ENCODE measurements around the gene CASK.
"Not testable (repeated sequence)": the region's sequence is repeated elsewhere in the genome, so short reads cannot be mapped to it uniquely, and the experiment has no call there.

The CASK gene

DNA sequence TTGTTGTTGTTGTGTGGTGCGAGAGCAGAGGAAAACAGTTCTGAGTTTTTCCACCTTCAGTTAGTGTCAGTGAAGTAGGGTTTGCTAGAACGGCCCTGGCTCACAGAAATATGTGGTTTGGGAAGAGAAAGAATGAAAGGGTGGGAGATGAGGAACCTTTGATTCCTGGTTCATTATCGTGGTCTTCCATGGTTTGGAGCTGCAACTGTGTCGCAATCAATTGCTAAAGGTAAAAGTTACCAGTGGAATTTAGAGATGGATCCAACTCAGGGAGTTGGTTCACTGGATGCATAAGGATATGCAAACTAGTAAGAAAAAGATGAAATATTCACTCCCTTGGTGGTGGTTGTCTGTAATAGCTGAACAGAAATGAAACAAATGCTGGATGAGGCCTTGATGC lies 270.2 kb downstream of the CASK start:
- DNase-seq (ENCODE audit: low read depth in 2 of 2, low spot score in 1 of 2), result no peak

DNA sequence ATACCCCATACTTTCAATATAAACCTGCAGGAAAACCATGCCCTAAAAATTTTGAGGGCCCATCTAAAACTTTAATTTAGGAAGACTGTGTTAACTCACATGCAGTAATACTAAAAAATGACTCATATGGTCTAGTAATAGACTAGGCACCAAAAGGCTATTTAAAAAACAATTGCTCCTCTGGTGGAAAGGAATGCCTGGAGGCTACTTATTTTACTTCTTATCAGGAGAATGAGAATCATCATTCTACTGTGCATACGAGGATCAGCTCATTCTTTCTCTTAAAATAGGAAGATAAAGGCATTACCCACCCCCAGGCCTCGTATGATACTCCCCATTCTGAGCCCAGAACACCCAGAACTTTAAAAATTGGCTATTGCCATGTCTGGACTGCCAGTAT lies 277.2 kb downstream of the CASK start:
- DNase-seq (ENCODE audit: low read depth in 2 of 2, low spot score in 1 of 2), result not testable (repeated sequence)

DNA sequence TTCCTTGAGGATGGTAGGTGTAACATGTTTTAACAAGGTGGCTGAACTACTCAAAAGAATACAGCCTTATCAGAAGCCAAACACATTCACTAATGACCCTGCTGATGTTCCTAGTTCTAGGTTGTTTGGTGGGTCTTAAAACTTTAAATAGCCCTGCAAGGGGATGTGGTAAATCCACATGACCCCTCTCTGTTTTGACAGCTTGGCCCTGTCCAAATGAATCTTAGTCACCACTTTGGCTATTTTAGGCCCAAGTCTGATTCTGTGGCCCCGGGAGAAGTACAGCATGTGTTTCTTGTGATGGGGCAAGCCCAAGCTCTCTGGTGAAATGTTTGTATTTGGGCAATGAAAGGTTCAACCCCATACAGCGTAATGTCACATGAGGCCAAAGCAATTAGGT lies 289.1 kb downstream of the CASK start:
- no peak for DNase-seq (ENCODE audit: low read depth in 2 of 2, low spot score in 1 of 2)

DNA sequence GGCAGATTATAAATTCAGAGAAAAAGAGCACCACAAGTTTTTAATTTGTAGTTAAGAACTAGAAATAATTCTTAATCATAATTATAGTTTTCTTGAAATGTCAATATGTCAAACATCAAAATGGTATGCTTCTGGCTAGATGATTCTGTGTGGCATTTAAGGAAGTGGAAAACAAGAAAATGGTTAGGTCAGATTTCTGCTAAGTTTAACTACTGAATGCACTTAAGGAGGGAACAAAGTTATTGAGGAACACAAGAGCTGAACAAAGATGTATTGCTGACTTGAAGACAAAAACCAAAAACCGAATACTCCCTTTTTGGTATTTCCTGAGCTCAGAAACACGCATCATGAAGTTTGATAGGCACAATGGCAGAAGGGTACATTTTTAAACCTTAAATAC lies 293.3 kb downstream of the CASK start:
- DNase-seq (ENCODE audit: low read depth in 2 of 2, low spot score in 1 of 2), result no peak

DNA sequence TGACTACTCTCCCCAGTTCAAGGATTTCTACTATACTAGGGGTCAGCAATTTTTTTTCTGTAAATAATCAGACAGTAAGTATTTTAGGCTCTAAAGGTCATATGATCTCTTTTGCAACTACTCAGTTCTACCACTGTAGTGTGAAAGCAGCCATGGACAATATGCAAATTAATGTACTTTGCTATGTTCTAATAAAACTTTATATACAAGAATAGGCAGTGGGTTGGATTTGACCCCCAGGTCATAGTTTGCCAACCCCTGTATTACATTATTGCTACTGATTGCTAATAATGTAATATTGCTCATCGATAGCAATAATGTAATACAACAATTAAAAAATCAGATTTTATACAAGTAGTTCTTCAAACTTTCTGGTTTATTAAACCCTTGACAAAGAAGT lies 293.8 kb downstream of the CASK start:
- DNase-seq (ENCODE audit: low read depth in 2 of 2, low spot score in 1 of 2), result no peak

DNA sequence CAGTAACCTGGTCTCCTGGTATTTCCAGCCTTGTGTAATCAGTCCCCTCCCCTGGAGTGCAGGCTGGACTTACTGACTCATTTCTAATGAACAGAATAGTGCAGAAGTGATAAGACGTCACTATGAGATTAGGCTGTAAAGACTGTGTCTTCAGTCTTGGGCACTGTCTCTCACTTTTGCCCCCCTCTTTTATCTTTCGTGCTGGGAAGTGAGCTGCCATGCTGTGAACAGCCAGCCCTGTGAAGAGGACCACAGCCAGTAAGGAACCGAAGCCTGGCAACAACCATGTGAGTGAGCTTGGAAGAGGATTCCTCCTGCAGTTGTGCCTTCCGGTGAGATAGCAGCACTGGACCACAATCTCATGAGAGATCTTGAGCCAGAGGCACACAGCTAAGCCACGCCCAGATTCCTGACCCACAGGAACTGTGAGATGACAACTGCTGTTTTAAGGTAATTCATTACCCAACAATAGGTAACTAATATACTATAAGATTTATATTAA lies 302.1 kb downstream of the CASK start:
- DNase-seq (ENCODE audit: low read depth in 2 of 2, low spot score in 1 of 2), result no peak

DNA sequence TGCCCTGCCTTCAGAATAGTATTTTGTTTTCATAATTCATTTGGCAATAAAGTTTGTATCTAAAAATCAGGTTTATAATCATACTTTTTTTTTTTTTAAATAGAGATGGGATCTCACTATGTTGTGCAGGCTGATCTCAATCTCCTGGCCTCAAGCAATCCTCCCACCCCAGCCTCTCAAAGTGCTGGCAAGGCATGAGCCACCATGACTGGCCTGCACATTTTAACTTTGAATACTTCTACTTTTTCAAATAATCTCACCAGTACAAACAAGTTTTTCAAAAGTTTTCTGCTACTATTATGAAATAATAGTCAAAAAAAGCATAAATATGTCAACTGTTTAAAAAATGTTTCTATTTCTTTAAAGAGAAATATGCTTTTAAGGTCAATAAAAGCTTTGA lies 304.1 kb downstream of the CASK start:
- DNase-seq (ENCODE audit: low read depth in 2 of 2, low spot score in 1 of 2), result no peak

DNA sequence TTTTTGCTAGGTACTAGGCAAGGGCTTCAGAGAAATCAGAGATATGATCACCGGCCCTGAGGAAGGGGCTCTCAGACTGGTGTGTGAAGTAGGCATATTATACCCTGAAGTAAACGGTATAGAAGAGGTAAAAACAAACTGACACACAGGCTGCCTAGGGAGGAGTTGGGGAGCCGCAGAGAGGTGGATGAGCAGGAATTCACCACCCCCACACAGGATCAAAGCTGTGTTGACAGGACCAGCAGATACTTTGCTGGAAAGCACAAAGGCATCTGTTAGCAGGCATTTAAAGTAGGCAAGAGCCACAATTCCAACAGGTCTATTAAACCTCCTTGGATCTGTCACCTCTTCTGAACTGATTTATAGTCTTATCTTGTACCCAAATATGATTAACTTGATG lies 306.4 kb downstream of the CASK start:
- DNase-seq (ENCODE audit: low read depth in 2 of 2, low spot score in 1 of 2), result no peak

DNA sequence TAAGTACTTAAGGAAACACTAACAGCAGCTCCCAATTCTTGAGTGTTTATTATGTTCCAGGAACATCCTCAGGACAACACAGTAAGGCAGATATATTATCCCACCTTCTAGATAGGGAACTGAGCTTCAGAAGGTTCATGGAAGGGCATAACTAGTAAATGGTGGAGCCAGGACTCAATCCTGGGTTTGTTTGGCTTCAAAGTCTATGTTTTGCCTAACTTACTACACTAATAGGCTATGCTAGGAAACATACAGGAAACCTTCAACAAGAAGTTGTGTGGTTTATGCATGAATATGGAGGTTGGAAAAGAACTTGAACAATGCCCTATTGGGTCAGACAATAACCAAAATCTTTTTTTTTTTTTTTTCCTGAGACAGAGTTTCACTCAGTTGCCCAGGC lies 307.1 kb downstream of the CASK start:
- DNase-seq (ENCODE audit: low read depth in 2 of 2, low spot score in 1 of 2), result no peak

DNA sequence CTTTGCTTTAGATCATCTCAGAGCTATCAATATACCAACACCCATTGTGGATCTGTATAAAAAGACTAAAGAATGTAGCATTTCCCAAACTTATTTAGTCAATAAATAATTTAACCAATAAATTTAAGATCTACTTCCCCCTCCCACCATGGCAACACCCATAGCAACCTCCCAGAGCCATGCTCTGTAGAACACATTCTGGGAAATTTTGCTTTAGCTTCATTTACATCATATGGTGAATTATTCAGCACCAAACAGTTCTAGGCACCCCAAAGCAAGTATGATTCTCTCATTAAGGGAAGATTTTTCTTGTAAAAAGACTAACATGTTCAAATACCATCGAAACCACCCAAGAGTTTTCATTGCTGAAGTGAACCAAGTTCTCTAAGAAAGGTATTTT lies 315.1 kb downstream of the CASK start:
- no peak for DNase-seq (ENCODE audit: low read depth in 2 of 2, low spot score in 1 of 2)

DNA sequence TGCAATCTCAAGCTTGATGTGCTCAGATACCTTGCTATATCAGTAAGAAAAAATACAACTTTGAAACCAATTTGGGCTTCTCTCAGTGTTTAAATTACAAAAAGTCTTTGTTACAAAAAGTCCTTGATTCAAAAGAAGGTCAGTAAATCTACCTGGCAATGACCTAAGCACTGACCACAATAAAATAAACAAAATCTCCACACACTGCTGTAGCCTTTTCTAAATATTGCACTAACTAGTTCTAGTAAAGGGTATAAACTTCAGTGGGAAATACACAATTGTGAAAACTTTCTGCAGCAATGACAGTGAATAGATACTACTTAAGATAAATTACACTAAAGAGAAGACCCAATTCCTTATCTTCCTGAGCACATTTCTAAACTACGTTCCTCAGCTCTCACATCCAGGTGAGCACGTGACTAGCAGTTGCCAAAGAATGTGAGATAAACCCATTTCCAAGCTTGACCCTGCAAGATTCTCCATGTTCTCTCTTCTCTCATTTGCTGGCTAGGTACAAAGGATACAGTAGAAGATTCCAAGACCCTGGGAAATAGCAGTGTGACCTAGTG lies 316.0 kb downstream of the CASK start:
- DNase-seq (ENCODE audit: low read depth in 2 of 2, low spot score in 1 of 2), result no peak

DNA sequence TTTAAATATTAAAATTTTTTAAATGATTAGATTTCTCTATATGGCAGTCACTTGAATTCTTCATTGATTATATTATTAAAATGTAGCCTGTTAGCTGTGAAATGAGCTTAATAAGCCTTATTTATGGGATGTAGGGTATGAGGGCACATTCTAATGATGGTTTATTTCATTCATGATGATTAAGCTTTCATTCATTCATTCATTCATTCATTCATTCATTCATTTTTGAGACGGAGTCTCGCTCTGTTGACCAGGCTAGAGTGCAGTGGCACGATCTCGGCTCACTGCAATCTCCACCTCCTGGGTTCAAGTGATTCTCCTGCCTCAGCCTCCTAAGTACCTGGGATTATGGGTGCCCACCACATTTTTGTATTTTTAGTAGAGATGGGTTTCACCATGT lies 317.3 kb downstream of the CASK start:
- not testable (repeated sequence) for DNase-seq (ENCODE audit: low read depth in 2 of 2, low spot score in 1 of 2)

DNA sequence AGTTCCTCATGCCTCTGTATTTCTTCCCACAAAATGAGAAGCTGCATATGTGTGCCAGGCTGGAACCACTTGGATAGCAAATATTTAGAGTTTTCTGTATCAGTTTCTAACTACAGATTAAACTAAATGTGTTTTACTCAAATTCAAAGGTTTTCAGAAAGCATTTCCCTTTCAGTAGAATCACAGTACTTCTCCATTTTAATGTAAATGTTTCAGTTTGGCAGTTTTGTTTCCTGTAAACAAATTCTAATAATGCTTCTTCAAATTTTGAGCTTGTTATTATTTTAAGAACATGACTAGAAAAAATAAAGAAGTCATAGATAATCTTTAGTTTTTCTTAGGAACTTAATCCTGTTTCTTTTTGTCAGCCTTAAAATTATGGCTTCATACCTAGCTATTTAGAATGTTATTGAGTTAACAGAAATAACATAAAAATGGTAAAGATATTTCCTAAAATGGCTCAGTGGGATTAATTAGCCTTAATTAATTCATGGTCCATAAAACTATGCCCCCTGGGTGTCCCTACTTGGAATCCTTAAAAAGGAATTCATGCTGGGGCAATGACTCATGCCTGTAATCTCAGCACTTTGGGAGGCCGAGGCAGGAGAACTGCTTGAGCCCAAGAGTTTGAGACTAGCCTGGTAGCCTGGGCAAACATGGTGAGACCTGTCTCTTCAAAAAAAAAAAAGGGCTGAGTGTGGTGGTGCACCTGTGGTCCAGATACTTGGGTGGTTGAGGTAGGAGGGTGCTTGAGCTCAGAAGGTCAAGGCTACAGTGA lies 318.4 kb downstream of the CASK start:
- no peak for DNase-seq (ENCODE audit: low read depth in 2 of 2, low spot score in 1 of 2)

DNA sequence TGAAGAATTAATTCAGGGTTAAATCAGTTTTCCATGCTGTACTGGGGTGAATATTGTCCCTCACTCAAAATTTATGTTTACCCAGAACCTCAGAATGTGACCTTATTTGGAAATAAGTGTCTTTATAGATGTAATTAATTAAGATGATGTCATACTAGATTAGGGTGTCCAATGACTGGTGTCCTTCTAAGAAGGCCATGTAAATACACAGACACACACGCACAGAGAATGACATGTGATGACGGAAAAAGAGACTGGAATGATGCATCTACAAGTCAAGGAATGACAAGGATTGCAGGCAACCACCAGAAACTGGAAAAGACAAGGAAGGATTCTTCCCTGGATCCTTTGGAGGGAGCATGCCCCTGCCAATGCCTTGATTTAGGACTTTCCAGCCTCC lies 319.2 kb downstream of the CASK start:
- DNase-seq (ENCODE audit: low read depth in 2 of 2, low spot score in 1 of 2), result no peak

DNA sequence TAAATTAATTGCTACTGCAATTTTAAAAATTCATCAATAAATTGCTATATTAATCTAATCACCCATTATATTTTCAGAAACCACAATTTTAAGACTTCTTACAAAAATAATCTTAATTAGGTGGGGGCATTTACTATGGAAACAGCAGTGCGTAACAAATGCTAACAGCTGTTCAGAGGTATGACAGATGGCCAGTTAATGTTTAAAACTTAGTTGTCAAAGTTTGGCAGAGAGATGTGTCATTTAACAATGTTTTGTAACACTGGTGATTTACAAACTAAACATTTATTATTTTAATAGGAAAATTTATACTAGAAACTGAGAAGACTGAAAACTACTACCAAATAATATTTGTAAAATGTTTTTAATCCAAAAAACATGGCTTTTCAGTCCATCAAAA lies 319.8 kb downstream of the CASK start:
- no peak for DNase-seq (ENCODE audit: low read depth in 2 of 2, low spot score in 1 of 2)

DNA sequence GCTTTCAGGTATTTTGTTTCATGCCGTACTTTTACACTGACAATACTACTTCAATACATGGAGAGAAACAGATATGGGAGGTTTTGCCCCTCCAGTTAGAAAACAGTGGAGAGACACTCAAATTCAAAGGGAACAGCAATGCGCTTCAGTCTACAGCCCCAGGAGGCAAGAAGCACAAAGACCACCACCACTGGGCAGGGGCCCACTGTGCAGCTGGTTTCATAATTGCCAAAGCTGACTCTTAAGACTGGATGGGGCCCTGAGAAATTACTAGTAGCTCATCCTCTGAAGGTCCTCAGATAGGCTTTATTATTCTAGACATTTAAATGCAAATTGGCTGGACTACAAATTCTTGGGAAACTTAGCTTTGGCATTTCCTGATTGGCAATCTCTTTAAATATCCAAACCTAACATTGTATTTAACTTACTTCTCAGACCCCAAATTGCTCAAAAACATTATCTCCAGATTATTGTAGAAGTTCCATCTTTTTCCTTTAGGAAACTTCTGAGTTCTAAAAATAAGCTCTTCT lies 320.5 kb downstream of the CASK start:
- DNase-seq (ENCODE audit: low read depth in 2 of 2, low spot score in 1 of 2), result no peak

DNA sequence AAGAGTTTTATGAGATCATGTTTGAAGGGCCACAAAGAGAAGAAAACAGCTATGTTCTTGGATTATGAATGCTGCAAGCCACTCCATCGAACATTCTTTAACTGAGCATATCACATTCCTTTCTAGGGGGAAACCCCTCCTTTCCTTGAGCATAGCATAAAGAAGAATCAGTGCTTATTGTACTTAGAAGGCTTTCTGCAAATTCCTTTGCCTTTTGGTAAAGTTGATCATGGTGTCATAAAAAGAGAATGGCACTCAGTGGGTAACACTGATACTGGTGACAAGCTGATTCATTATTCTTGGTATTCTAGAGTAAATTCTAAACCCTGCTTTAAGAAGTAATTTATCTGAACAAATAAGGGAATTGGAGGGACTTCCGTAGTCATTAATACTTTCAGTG lies 323.1 kb downstream of the CASK start:
- no peak for DNase-seq (ENCODE audit: low read depth in 2 of 2, low spot score in 1 of 2)

DNA sequence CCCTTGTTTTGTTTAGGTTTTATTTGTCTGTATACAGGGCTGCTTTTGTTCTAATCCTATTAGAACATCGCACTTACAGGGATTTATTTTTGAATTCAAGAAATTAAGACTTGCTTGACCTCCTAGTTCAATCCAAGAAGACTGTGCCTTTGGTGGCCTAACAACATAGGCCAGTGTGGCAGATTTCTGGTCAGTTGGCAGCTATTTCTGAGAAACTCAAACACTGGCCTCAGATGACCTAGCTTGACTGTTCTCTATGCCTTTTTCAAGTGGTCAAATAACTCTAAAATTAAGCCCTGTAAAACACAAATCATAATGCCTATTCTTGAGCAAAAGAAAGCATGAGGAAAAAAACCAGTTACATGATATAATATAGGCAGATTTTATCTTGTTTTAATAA lies 323.8 kb downstream of the CASK start:
- no peak for DNase-seq (ENCODE audit: low read depth in 2 of 2, low spot score in 1 of 2)

DNA sequence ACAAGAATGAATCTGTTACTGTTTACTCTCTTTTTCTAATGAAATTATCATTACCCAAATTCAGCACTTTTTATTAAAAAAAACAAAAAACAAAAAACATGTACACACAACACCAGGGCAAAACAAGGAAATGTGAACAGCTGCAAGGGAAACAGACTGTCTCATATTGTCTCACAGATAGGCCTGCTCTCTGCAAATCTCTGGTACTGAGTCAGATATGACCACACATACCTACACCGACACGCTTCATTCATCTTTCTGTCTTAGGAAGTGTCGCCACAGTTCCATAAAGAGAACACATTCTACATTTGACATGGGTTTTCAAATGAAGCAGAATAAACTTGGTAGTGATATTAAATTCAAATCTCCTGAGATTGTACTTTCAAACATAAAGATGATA lies 326.8 kb downstream of the CASK start:
- no peak for DNase-seq (ENCODE audit: low read depth in 2 of 2, low spot score in 1 of 2)

DNA sequence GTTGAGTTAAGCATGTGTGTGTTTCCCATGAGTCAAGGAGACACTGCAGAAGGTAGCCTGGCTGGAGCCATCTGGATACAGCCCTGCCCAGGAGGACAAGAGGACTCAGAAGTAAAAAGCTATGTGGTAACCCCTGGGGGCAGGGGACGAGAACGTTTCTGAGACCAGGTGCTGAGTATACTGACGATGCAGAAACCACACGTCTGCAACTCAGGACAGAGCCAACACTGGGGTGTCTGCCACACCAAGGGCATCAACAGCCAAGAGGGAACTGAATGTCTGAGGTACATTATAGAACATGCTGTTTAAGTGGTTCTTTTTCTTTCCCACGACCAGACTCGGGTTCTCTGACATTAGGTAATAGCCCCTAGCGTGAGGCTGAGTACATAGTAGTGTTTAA lies 328.7 kb downstream of the CASK start:
- DNase-seq (ENCODE audit: low read depth in 2 of 2, low spot score in 1 of 2), result no peak

DNA sequence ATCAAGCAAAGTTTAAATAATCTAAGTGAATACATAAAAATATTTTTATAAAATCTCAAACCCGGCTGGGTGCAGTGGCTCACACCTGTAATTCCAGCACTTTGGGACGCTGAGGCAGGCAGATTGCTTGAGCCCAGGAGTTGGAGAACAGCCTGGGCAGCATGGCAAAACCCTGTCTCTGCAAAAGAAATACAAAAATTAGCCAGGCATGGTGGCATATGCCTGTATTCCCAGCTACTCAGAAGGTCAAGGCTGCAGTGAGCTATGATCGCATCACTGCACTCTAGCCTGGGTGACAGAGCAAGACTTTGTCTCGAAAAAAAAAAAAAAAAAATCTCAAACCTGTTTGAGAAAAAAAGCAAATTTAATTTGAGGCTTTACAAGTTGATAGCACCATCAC lies 331.4 kb downstream of the CASK start:
- DNase-seq (ENCODE audit: low read depth in 2 of 2, low spot score in 1 of 2), result no peak

DNA sequence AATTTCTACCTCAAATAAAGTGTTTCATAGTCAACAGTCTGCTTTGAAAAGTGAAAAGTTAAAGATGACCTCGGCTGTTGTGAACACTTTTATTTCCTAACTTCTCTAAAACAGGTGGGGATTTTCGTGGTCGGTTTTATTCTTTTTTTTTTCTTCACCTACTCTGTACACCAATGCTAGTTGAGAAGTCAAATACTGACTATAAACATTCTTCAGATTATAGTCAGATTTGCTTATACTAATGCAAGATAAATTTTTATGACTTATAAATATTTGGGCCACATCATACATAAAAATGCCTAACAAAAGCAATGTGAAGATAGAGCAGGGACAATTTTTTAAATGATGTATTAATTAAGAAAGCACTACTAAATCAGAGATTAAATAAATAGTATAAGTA lies 332.7 kb downstream of the CASK start:
- no peak for DNase-seq (ENCODE audit: low read depth in 2 of 2, low spot score in 1 of 2)

Measured in stimulated activated CD8-positive, alpha-beta memory T cell treated with anti-CD3 and anti-CD28 coated beads, Interleukin-4, amount 100 ng/mL, for 1 hour (primary cell).